K562 (cell line): ENCODE results near the gene NISCH.

Experiments used
- E2F6 ChIP-seq, 2 experiments: IDR thresholded peaks; 2 replicates each; pipeline ENCODE4 v1.6.1; 2011; ENCODE audit warnings: borderline replicate concordance in 1 of 2, control low read depth in 1 of 2, low read depth in 1 of 2, low read length in 1 of 2, mild to moderate bottlenecking in 1 of 2, mixed read lengths in 1 of 2, moderate library complexity in 1 of 2; ENCODE audit not compliant: insufficient read depth in 1 of 2, insufficient read length in 1 of 2, poor library complexity in 1 of 2, severe bottlenecking in 1 of 2; ENCODE audit errors: extremely low read depth in 1 of 2
- ELF1 ChIP-seq: fragments of 200-800 bp; sonication (Bioruptor generic); IDR thresholded peaks from 2 replicates; pipeline ENCODE4 v1.6.1; 2016; ENCODE audit warnings: missing genetic modification characterization, missing compliant biosample characterization
- MTF1 ChIP-seq: fragments of 250-450 bp; sonication (Bioruptor Pico); IDR thresholded peaks from 2 replicates; pipeline ENCODE4 v1.9.0; 2021; ENCODE audit warnings: moderate library complexity, mild to moderate bottlenecking, inconsistent platforms, borderline replicate concordance
- RBM15 ChIP-seq: fragments of 200-400 bp; formaldehyde crosslinking; IDR thresholded peaks from 2 replicates; pipeline ENCODE4 v1.6.1; 2018; ENCODE audit warnings: mild to moderate bottlenecking, low read length, moderate library complexity; ENCODE audit not compliant: insufficient read depth
- SRF ChIP-seq, 2 experiments: fragments of 250-450, 450-650 bp in 1 of 2; sonication (Bioruptor Pico) in 1 of 2; sonication (generic) in 1 of 2; formaldehyde crosslinking; IDR thresholded peaks; 2 replicates each; pipeline versions ENCODE4 v1.5.0 to v1.5.1; 2020 to 2022; ENCODE audit warnings: mild to moderate bottlenecking in 1 of 2, missing genetic modification reagents in 1 of 2
- TF ChIP-seq, protein P1 (sequence below), 3 experiments: IDR thresholded peaks in 2 of 3; conservative IDR thresholded peaks in 1 of 3; 2 replicates each; pipeline ENCODE4 v1.5.1; 2011 to 2012; ENCODE audit warnings: low read length in 3 of 3, mild to moderate bottlenecking in 3 of 3, control low read depth in 2 of 3, improper control_type of control experiment in 1 of 3, inconsistent platforms in 1 of 3, low read depth in 1 of 3, mixed read lengths in 1 of 3, moderate library complexity in 1 of 3; ENCODE audit not compliant: insufficient read depth in 2 of 3

DNA sequence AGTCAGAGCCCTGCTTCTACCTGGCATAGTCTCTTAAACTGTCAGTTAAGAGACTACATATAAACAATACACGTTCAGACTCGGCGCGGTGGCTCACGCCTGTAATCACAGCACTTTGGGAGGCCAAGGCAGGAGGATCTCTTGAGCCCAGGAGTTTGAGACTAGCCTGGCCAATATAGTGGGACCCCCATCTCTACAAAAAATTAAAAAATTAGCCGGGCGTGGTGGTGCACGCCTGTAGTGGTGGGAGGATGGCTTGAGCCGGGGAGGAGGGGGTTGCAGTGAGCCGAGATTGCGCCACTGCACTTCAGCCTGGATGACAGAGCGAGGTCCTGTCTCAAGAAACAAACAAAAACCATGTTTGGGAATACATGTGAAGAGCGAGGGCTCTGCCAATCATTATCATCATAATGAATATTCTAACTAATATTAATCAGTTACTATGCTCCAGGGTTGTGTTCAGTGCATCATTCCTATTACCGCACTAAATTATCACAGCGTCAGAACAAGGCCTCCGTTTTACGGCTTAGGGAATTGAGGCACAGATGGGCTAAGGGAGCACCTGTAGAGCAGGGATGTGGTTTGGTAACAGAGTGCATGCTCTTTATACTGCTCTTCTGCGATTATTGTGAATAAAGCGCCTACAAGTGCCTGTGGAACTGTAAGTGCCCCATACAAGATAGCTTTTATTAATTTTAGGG is 80.2 kb downstream of the NISCH start:
- TF ChIP-seq E2F6 (IDR thresholded peaks at IDR 0.05; ENCODE audit: borderline replicate concordance in 1 of 2, extremely low read depth in 1 of 2, insufficient read depth in 1 of 2, insufficient read length in 1 of 2, low read depth in 1 of 2, low read length in 1 of 2, poor library complexity in 1 of 2, severe bottlenecking in 1 of 2) = no peak
- no peak for TF ChIP-seq SRF (CRISPR knock-in tag; IDR thresholded peaks at IDR 0.05)
- TF ChIP-seq, protein P1, sequence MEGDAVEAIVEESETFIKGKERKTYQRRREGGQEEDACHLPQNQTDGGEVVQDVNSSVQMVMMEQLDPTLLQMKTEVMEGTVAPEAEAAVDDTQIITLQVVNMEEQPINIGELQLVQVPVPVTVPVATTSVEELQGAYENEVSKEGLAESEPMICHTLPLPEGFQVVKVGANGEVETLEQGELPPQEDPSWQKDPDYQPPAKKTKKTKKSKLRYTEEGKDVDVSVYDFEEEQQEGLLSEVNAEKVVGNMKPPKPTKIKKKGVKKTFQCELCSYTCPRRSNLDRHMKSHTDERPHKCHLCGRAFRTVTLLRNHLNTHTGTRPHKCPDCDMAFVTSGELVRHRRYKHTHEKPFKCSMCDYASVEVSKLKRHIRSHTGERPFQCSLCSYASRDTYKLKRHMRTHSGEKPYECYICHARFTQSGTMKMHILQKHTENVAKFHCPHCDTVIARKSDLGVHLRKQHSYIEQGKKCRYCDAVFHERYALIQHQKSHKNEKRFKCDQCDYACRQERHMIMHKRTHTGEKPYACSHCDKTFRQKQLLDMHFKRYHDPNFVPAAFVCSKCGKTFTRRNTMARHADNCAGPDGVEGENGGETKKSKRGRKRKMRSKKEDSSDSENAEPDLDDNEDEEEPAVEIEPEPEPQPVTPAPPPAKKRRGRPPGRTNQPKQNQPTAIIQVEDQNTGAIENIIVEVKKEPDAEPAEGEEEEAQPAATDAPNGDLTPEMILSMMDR (IDR thresholded peaks at IDR 0.05 in 2 of 3, conservative IDR thresholded peaks at IDR 0.05 in 1 of 3; ENCODE audit: insufficient read depth in 2 of 3, low read depth in 1 of 3, low read length in 3 of 3) = no peak
- no peak for TF ChIP-seq MTF1 (CRISPR knock-in tag)
- TF ChIP-seq RBM15 = no peak
- TF ChIP-seq ELF1 (tag) = no peak
